GM12864 (cell line): ENCODE measurements around the gene ARAP1.

Experiments used
- DNase-seq: peaks from one replicate; pipeline ENCODE4 v3.0.0-alpha.2; 2011; ENCODE audit warnings: low read depth
- H3K4me3 ChIP-seq: 2 replicates; pipeline ENCODE4 v1.5.1; 2011; ENCODE audit warnings: mild to moderate bottlenecking, low read depth, low read length, control low read depth
- CTCF ChIP-seq: IDR thresholded peaks from 2 replicates; pipeline ENCODE4 v1.5.1; 2011; ENCODE audit warnings: low read depth, mild to moderate bottlenecking, moderate library complexity, low read length, control low read depth, inconsistent platforms; ENCODE audit errors: missing control alignments

The ARAP1 gene

GRCh38 chr11:72635309-72635915 lies 116.8 kb downstream of the ARAP1 start:
- no peak for TF ChIP-seq CTCF
- DNase-seq, result no peak
- H3K4me3 ChIP-seq, result no peak overlapping the region
